HG02852 (cell line): ENCODE measurements around the gene MARCHF5.
"Not testable (repeated sequence)": the region's sequence is repeated elsewhere in the genome, so short reads cannot be mapped to it uniquely, and the experiment has no call there.

Experiments used
- ATAC-seq: cut with Tn5 transposase; IDR thresholded peaks from one replicate; pipeline ENCODE4 v1.9.1; 2021; ENCODE audit warnings: mild to moderate bottlenecking, moderate library complexity; ENCODE audit not compliant: unreplicated experiment

MARCHF5 gene

DNA sequence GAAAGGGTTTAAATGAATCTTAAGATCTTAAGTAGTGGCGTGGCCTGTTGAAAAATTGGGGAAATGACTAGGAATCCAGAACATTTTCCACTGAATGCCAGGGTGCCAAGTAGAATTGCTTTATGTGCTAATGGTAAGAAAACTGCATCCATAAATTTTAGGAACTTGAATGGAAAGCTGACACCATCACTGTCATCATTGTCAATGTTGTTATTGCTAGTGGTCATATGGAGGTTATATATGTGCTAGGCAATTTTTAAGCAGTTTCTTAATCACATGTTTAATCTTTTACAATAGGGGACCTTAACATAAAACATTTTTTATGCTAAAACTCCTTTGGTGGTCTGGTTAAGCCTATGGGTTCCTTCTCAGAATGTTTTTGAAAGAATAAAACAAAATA lies 13.1 kb downstream of the MARCHF5 start:
- no peak for ATAC-seq

GRCh38 chr10:92305133-92306072 lies 14.4 kb downstream of the MARCHF5 start:
- no peak for ATAC-seq

DNA sequence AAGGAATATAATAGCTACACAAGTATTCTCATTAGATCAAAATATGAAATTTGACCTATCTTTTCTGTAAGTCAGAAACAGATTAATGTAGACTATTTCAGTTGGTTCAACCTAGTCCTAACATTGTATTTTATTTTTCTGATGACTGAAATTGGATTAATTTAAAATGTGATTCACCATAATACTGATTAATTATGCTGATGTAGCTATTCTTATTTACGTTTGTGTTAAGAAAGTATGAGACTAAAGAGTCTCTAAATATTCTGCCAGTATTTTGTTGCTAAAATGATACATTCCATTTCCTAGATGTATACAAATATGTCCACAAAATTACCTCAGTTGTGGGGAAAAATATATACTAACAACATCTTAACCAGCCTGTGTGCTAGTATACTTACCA lies 18.3 kb downstream of the MARCHF5 start:
- ATAC-seq, result no peak

DNA sequence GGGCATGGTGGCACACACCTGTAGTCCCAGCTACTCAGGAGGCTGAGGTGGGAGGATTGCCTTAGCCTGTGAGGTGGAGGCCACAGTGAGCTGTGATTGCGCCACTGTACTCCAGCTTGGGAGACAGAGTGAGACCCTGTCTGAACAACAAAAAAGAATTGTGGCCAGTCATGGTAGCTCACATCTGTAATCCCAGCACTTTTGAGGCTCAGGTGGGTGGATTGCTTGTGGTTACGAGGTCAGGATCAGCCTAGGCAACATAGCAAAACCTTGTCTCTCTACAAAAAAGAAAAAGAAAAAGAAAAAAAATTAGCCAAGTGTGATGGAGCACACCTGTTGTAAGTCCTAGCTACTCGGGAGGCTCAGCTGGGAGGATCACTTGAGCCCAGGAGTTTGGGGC lies 22.8 kb downstream of the MARCHF5 start:
- ATAC-seq, result no peak

DNA sequence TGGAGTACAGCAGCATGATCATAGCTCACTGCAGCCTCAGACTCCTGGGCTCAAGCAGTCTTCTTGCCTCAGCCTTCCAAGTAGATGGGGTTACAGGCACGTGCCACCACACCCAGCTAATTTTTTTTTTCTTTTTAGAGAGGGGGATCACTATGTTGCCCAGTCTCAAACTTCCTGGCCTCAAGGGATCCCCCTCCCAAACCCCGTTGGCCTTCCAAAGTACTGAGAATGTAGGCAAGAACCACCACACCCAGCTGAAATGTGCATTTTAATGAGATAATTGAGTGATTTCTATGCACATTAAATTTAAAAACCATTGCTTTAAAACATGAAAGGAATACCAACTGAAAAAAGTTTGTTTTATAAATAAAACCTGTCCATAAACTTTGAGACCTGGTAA lies 25.6 kb downstream of the MARCHF5 start:
- no peak for ATAC-seq

- no peak for ATAC-seq
Observed at GRCh38 chr10:92323079-92323478, 32.1 kb downstream of the MARCHF5 start.

GRCh38 chr10:92327445-92328433 lies 36.8 kb downstream of the MARCHF5 start:
- no peak for ATAC-seq

DNA sequence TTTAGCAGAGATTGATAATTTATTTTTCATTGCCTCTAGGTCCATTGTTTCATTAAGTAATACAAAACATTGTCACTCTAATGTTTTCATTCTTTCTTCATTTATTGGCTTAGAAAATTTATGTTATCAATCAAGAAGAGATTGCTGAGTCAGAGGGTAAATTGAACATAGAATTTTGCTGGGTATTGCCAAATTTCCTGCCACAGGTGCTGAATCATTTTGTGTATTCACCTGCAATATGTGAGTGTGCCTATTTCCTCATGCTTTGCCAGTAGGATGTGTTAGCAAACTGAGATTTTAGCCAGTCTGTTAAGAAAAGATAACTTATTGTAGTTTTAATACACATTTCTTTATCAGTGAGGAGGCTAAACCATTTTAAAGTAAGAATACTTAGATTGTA lies 38.0 kb downstream of the MARCHF5 start:
- ATAC-seq, result no peak

DNA sequence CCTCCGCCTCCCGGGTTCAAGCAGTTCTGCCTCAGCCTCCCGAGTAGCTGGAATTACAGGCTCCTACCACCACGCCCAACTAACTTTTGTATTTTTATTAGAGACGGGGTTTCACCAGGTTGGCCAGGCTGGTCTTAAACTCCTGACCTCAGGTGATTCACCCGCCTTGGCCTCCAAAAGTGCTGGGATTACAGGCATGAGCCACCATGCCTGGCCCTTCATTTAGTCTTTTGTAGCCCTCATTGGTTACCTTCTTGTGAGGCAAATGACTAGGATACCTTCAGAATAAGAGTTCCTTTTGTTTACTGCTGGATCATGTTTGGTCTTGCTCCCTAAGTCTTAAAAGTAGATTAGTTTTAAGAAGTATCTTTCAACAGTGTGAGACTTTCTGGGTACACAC lies 39.0 kb downstream of the MARCHF5 start:
- ATAC-seq, result not testable (repeated sequence)

- no peak for ATAC-seq
Observed at GRCh38 chr10:92342796-92343195, 51.8 kb downstream of the MARCHF5 start.

GRCh38 chr10:92345575-92345974 lies 54.6 kb downstream of the MARCHF5 start:
- not testable (repeated sequence) for ATAC-seq

GRCh38 chr10:92347035-92347676 lies 56.2 kb downstream of the MARCHF5 start:
- not testable (repeated sequence) for ATAC-seq

- no peak for ATAC-seq
Observed at GRCh38 chr10:92350411-92350810, 59.4 kb downstream of the MARCHF5 start.

- ATAC-seq, result no peak
Observed at GRCh38 chr10:92354587-92354986, 63.6 kb downstream of the MARCHF5 start.

DNA sequence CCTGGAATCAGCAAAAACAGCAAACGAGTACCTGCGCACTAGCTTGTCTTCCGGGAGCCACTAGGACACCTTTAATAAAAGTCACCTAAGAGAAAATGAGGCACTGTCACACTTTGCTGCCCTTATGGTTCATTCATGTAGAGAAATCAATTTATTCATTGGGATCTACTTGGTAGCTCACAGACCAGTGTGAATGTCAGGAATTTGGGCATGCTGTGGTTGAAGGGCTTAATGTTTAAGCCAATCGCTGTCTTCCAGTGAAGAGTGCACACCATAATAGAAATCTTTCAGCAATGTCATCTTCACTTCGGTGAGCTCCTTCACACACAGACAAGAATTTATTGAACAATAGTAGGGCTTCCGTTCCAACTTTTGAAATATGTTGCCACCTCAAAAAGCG lies 65.1 kb downstream of the MARCHF5 start:
- no peak for ATAC-seq

DNA sequence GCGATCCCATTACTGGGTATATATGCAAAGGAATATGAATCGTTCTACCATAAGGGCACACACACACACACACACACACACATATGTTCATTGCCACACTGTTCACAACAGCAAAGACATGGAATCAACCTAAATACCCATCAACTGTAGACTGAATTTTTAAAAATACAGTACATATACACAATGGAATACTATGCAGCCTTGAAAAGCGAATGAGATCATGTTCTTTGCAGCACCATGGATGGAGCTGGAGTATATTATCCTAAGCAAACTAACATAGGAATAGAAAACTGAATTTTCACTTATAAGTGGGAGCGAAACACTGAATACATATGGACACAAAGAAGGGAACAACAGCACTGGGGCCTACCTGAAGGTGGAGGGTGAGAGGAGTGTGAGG lies 72.5 kb downstream of the MARCHF5 start:
- ATAC-seq, result no peak

DNA sequence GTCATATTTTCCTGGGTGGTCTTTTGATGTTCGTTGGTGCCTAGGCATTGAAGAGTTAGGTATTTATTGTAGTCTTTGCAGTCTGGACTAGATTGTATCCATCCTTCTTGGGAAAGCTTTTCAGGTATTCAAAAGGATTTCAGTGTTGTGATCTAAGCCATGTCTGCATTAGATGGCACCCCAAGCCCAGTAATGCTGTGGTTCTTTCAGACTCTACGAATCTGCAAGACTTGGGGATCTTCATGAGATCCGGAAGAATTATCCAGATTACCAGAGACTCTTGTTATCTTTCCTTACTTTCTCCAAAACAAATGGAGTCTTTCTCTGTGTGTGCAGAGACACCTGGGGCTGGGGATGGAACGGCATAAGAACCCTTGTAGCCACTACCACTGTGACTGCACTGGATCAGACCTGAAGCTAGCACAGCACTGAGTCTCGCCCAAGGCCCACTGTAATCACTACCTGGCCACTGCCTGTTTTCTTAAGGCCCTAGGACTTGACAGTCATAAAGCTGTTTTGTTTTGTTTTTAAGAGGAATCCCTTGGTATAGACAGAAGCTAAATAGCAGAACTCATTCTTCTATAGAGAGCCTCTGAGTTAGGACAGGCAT lies 75.5 kb downstream of the MARCHF5 start:
- ATAC-seq, result no peak

- ATAC-seq, result no peak
Observed at GRCh38 chr10:92377962-92378361, 87.0 kb downstream of the MARCHF5 start.

GRCh38 chr10:92381543-92381954 lies 90.6 kb downstream of the MARCHF5 start:
- ATAC-seq, result no peak

DNA sequence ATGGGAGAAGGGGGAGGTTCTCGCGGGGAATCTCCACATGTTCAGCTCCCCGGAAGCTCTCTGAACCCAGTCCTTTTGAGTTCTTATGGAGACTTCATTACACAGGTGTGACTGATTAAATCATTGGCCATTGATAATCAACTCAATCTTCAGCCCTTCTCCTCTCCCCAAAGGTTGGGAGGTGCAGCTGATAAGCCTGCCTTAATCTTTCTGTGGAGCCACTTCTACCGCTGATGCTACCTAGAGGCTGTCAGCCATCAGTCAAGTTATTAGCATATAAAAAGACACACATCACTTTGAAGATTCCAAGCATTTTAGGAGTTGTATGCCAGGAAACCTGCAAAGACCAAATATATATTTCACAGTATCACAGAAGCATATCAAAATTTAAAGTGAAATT lies 91.7 kb downstream of the MARCHF5 start:
- no peak for ATAC-seq

DNA sequence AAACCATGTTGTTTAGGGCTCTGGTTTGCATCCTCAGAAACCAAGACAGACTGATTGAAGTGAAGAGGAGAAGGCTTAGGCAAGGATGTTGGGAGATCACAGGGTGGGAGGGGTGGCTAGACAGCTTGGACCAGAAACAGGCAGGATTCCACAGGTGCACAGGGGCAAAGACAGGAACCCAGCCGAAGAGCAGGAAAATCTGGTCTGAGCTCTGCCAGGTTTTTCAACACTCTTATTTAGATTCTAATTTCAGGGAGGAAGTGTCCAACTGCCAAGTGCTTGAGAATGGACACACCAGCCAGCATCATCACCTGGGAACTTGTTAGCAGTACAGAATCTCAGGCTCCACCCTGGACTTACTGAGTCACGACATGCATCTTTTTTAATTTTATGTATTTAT lies 93.8 kb downstream of the MARCHF5 start:
- no peak for ATAC-seq
